Astrocyte (in vitro differentiated cells and primary cell): ENCODE results near the gene PSMA7.

Experiments
- EZH2 ChIP-seq: IDR thresholded peaks from 2 replicates; pipeline ENCODE4 v1.6.1; 2012; ENCODE audit warnings: mild to moderate bottlenecking, low read length, inconsistent platforms; ENCODE audit not compliant: insufficient read depth
- TF ChIP-seq, protein P1 (sequence below): IDR thresholded peaks from 2 replicates; pipeline ENCODE4 v1.5.1; 2011; ENCODE audit warnings: low read depth, mild to moderate bottlenecking, inconsistent platforms, low read length, moderate library complexity; ENCODE audit not compliant: insufficient read depth

DNA sequence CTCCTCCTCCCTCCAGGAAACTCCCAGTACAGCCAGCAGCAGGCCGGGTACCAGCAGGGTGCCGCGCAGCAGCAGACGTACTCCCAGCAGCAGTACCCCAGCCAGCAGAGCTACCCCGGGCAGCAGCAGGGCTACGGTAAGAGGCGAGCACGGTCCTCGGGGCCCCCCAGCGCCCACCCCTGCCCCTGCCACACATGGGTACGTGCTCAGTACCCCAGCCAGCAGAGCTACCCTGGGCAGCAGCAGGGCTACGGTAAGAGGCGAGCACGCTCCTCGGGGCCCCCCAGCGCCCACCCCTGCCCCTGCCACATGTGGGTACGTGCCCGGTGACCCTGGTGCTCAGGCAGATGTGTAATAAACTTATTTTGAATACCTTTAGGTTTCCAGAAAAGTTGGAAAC is 29.5 kb upstream of the PSMA7 start:
- TF ChIP-seq, protein P1, sequence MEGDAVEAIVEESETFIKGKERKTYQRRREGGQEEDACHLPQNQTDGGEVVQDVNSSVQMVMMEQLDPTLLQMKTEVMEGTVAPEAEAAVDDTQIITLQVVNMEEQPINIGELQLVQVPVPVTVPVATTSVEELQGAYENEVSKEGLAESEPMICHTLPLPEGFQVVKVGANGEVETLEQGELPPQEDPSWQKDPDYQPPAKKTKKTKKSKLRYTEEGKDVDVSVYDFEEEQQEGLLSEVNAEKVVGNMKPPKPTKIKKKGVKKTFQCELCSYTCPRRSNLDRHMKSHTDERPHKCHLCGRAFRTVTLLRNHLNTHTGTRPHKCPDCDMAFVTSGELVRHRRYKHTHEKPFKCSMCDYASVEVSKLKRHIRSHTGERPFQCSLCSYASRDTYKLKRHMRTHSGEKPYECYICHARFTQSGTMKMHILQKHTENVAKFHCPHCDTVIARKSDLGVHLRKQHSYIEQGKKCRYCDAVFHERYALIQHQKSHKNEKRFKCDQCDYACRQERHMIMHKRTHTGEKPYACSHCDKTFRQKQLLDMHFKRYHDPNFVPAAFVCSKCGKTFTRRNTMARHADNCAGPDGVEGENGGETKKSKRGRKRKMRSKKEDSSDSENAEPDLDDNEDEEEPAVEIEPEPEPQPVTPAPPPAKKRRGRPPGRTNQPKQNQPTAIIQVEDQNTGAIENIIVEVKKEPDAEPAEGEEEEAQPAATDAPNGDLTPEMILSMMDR: no peak
- no peak for TF ChIP-seq EZH2
